GM18858 (cell line): ENCODE results near the gene GBP2.
"Not testable (repeated sequence)": the region's sequence is repeated elsewhere in the genome, so short reads cannot be mapped to it uniquely, and the experiment has no call there.

Experiments used
- ATAC-seq: cut with Tn5 transposase; IDR thresholded peaks from one replicate; pipeline ENCODE4 v1.9.1; 2021; ENCODE audit not compliant: unreplicated experiment

GBP2 gene

GRCh38 chr1:89126602-89127565, 970 bp upstream of the GBP2 start:
- not testable (repeated sequence) for ATAC-seq

GRCh38 chr1:89125240-89125912, 538 bp downstream of the GBP2 start:
- ATAC-seq = no peak

DNA sequence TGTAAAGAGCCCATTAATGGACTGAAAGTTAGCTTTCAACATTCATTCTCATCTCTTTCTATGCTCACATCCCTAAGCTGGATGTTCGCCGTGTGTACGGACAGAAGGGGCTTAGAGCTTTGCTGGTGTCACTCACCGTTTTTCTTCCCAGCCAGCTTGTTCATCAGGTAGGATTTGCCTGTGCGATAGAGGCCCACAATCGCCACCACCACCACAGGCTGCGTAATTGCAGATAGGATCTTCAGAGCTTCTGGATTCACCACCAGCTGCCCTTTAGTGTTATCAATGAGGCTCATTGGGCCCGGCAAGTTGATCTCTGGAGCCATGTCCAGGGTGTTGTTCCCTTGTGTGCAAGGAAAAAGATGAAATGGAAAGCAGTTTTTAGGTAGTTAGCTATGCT, 4.3 kb downstream of the GBP2 start:
- ATAC-seq = no peak

- ATAC-seq = no peak
These were observed 11.3 kb downstream of the GBP2 start for GRCh38 chr1:89114662-89115061.

DNA sequence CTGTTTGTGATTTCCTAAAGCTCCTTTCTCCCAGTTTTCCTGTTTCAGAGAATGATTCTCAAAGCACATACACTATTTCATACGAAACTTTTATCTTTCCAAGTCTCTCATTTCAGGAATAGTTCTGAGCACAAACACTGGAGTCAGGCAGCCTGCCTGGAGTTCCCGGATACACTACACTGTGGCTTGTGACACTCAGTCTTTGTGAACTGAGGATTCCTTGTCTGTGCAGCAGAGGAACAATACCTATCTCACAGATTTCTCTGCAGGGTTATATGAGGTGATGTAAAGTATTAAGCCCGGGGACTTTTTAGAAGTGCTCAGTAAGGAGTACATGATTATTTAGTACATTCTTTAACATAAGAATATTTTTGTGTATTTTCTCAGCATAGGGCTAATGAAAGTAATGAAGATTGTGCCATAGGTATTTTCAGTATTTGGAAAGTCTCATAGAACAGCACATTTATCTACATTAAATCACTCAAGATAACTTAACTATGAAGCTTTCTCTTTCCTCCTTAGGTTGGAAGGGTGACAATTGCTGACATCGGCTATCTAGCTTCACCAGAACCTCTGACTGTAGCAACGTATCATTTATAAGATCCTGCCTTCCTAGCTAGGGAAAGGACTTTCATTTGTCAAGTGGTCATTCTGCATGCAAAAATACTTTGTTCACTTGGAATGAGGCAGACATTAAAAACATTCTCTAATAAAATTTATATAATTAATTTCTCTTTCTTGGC, 12.9 kb downstream of the GBP2 start:
- ATAC-seq = no peak

DNA sequence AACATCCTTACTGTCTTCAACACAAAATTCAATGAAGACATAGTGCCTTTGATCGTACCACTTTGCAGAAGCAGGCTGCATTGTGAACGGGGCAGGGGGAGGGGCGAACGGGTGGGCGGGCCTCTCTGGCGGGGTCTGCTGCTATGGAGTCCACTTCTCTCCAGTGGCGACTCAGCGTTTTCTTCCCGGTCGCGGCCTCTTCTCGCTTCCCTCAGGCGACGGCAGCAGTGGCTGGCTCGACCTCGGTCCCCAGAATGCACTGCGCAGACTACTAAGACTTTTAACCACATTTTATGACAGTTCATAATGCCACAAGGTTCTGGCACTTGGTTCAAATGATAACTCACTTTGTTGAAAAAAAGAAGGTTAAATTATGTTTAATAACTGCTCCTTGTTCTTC, 21.2 kb downstream of the GBP2 start:
- no peak for ATAC-seq

GRCh38 chr1:89104147-89104546, 21.8 kb downstream of the GBP2 start:
- no peak for ATAC-seq

DNA sequence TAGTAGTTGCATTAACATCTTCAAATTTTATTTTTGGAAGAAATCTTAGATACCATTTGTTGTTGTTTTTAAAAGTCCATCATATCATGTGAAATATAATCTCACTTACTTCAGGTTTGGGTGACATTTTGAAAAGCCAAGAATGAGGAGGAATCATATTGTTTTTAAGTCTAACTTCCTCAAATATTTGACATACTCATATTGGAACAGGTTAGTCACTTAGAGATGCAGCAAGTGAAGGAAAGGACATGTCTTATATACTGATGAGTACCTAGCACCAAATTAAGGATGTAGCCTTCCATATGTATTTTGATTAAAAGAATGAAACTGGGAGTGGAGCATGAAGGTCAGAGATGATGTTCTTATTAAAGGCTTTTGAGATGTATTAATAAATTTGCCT, 23.9 kb downstream of the GBP2 start:
- ATAC-seq = no peak

GRCh38 chr1:89100412-89100811, 25.5 kb downstream of the GBP2 start:
- ATAC-seq = no peak

GRCh38 chr1:89098857-89099256, 27.1 kb downstream of the GBP2 start:
- ATAC-seq = no peak

GRCh38 chr1:89095737-89096136, 30.2 kb downstream of the GBP2 start:
- no peak for ATAC-seq

DNA sequence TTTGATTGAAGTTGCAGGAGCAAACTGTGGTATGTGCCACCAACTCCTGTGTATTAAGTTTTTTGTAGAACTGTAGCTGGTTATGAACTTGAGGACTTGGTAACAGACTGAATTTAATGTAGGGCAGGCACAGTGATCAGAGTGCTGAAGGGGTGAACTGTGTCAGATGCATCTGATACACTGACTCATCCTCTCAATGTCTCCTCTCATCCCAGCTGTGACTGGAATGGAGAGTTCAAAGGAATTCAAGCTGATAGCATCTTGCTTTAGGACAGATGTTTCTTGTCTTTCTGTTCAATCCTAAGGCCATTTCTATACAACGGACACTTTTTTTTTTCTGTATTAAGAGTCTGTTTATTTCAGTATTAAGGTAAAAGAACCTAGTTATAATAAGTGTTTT, 36.0 kb downstream of the GBP2 start:
- no peak for ATAC-seq

DNA sequence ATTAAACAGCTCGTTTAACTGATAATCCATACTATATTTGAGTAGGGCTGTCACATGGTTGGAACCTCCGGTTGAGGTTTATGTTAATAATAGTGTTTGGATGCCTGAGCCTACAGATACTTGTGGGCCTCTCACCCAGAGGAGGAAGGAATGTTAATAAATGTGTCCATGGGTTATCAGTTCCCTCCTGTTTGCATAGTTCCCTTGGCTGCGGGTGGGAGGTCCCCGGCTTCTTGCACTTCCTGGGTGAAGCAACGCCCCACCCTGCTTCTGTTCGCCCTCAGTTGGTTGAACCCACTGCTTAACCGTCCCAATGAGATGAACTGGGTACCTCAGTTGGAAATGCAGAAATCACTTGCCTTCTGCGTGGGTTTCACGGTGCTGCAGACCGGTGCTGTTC, 37.3 kb downstream of the GBP2 start:
- ATAC-seq = no peak

- no peak for ATAC-seq
These were observed 38.7 kb downstream of the GBP2 start for GRCh38 chr1:89087241-89087640.

GRCh38 chr1:89085781-89086180, 40.1 kb downstream of the GBP2 start:
- no peak for ATAC-seq

DNA sequence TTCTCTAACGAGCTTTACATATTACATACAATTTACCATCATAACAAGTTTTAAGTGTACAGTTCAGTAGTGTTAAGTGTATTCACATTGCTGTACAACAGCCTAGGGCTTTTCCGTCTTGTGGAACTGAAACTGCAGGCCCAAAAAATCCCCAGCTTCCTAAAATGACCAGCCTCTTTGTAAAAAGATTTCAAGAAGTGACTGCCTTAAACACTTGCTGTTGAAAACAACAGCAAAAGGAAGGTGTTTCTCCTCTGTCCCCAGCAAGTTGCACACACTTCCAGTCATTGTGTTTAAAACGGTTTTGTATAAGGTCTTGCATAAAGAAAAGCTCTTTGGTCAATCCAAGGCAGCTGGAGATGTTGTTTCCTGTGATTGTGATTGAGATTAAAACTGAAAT, 44.9 kb downstream of the GBP2 start:
- peak; percentile 51 for ATAC-seq

GRCh38 chr1:89080068-89080467, 45.8 kb downstream of the GBP2 start:
- ATAC-seq = not testable (repeated sequence)

GRCh38 chr1:89072466-89073065, 53.3 kb downstream of the GBP2 start:
- not testable (repeated sequence) for ATAC-seq

DNA sequence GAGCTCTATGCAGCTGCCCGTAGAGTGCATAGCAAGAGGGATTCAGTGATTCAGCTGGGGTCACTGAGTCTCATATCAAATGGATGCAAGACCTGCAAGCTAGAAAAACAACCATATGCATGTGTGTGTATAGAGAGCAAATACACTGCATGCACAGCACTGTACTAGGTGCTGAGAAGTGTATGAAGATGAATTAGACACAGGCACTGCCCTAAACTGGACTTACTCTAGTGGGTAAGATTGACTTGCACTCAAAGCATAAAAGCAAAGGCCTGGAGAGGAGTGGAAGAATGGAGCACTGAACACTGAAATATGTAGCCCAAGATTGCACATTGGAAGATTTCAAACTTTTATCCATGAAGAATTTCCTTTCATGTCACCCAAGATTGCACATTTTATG, 55.4 kb downstream of the GBP2 start:
- ATAC-seq = no peak

- no peak for ATAC-seq
These were observed 56.0 kb downstream of the GBP2 start for GRCh38 chr1:89069951-89070350.

- no peak for ATAC-seq
These were observed 57.6 kb downstream of the GBP2 start for GRCh38 chr1:89068291-89068690.
